Fibroblast of lung (primary cell): Measurements from ENCODE around the gene CACNA1A. TPM values are rescaled to one million over a fixed set of nuclear protein-coding genes. Genes with fewer than 3 reads are reported as not detected.

ENCODE experiments used
- DNase-seq, 2 donors: peaks; one replicate each; pipeline versions ENCODE4 v3.0.0 to v3.0.0-alpha.2; 2010; ENCODE audit warnings: low read depth in 2 of 2
- H2AFZ ChIP-seq: 2 replicates; pipeline ENCODE4 v1.5.1; 2012; ENCODE audit warnings: low read length, control low read depth, inconsistent platforms
- H3K27ac ChIP-seq: 2 replicates; pipeline ENCODE4 v1.5.1; 2011; ENCODE audit warnings: low read length, control low read depth; ENCODE audit not compliant: insufficient read depth
- H3K27me3 ChIP-seq: 2 replicates; pipeline ENCODE4 v1.5.1; 2011; ENCODE audit warnings: mild to moderate bottlenecking, low read length; ENCODE audit not compliant: control insufficient read depth, insufficient read depth
- H3K36me3 ChIP-seq: 2 replicates; pipeline ENCODE4 v1.5.1; 2011; ENCODE audit warnings: low read length; ENCODE audit not compliant: control insufficient read depth, insufficient read depth
- H3K4me1 ChIP-seq: 2 replicates; pipeline ENCODE4 v1.5.1; 2011; ENCODE audit warnings: low read length; ENCODE audit not compliant: control insufficient read depth, insufficient read depth; ENCODE audit errors: extremely low read depth
- H3K4me2 ChIP-seq: 2 replicates; pipeline ENCODE4 v1.5.1; 2011; ENCODE audit warnings: low read length, control low read depth; ENCODE audit not compliant: insufficient read depth; ENCODE audit errors: extremely low read depth
- H3K4me3 ChIP-seq, 4 experiments: fragments of 200-600 bp in 1 of 4; sonication (generic) in 1 of 4; replicated peaks in 1 of 4; 2 replicates each; pipeline ENCODE4 v1.5.1; 2011 to 2016; ENCODE audit warnings: low read length in 4 of 4, low read depth in 3 of 4, mild to moderate bottlenecking in 3 of 4, control low read depth in 2 of 4, inconsistent platforms in 1 of 4, mixed read lengths in 1 of 4; ENCODE audit not compliant: insufficient read depth in 1 of 4; ENCODE audit errors: control extremely low read depth in 1 of 4
- H3K79me2 ChIP-seq: 2 replicates; pipeline ENCODE4 v1.5.1; 2012; ENCODE audit warnings: mild to moderate bottlenecking, low read length, inconsistent platforms; ENCODE audit not compliant: control insufficient read depth, insufficient read depth
- H3K9ac ChIP-seq: 2 replicates; pipeline ENCODE4 v1.5.1; 2011; ENCODE audit warnings: mild to moderate bottlenecking, low read length, control low read depth; ENCODE audit not compliant: insufficient read depth
- H3K9me3 ChIP-seq: 2 replicates; pipeline ENCODE4 v1.5.1; 2012; ENCODE audit warnings: low read depth, low read length; ENCODE audit not compliant: control insufficient read depth, insufficient read depth
- H4K20me1 ChIP-seq: 2 replicates; pipeline ENCODE4 v1.5.1; 2011; ENCODE audit warnings: low read length; ENCODE audit not compliant: control insufficient read depth, insufficient read depth; ENCODE audit errors: extremely low read depth
- CTCF ChIP-seq, 2 donors: IDR thresholded peaks in 1 of 2; conservative IDR thresholded peaks in 1 of 2; 1 replicate in 1 of 2; 2 replicates in 1 of 2; pipeline ENCODE4 v1.5.1; 2011 to 2012; ENCODE audit warnings: low read length in 2 of 2, control low read depth in 1 of 2, inconsistent platforms in 1 of 2, low read depth in 1 of 2, mild to moderate bottlenecking in 1 of 2
- EZH2 ChIP-seq: IDR thresholded peaks from 2 replicates; pipeline ENCODE4 v1.5.1; 2012; ENCODE audit warnings: low read length, control low read depth, mild to moderate bottlenecking; ENCODE audit errors: missing control alignments
- polyA plus RNA-seq, 2 donors: library from polyadenylated mRNA; depleted of rRNA in 1 of 2; stranded (reverse) in 1 of 2; unstranded in 1 of 2; fragments of >200 nt; gene quantifications; 2 replicates each; pipeline ENCODE4 v1.2.1, GENCODE V29; 2011 to 2012; ENCODE audit warnings: missing spikeins in 1 of 2
- total RNA-seq: library from RNA; depleted of rRNA; stranded (reverse); fragments of >200 nt; gene quantifications from 2 replicates; pipeline ENCODE4 v1.2.1, GENCODE V29; 2014

Gene CACNA1A
- total and polyA plus RNA-seq, 2 donors (not counting 1 experiment from before 2014, with no cell fraction given): 0.96 to 9.7 TPM

- Histone ChIP-seq H2AFZ (peak overlapping the region; percentile 72), H3K27ac (peak overlapping the region; percentile 88), H4K20me1 (no peaks in the 10 kb centered on the region), H3K27me3 (no peaks in the 10 kb centered on the region), H3K36me3 (no peaks in the 10 kb centered on the region), H3K9ac (no peak overlapping the region), H3K9me3 (no peaks in the 10 kb centered on the region), H3K79me2 (no peaks in the 10 kb centered on the region), H3K4me2 (peak overlapping the region; percentile 92), H3K4me3 (peak overlapping the region in 2 of 4 experiments; percentile 1 to 3), H3K4me1 (peaks cover 19% of the 10 kb centered on the region)
- TF ChIP-seq EZH2 (no peak), CTCF (conservative IDR thresholded peaks at IDR 0.05 in 1 of 2, IDR thresholded peaks at IDR 0.05 in 1 of 2; ENCODE audit: low read depth in 1 of 2, low read length in 2 of 2) (no peak)
- DNase-seq: peak; percentile 79 to 89
These were observed 107.2 kb downstream of the CACNA1A start for GRCh38 chr19:13398780-13399726.

GRCh38 chr19:13398182-13398581, 108.1 kb downstream of the CACNA1A start:
- H3K27me3 ChIP-seq: no peaks in the 10 kb centered on the region
- H3K9me3 ChIP-seq: no peaks in the 10 kb centered on the region
- H3K27ac ChIP-seq: peak overlapping the region; percentile 88
- H3K4me1 ChIP-seq: peaks cover 19% of the 10 kb centered on the region
- H4K20me1 ChIP-seq: no peaks in the 10 kb centered on the region
- no peak for DNase-seq
- H3K4me2 ChIP-seq: no peak overlapping the region
- H3K79me2 ChIP-seq: no peaks in the 10 kb centered on the region
- H3K36me3 ChIP-seq: no peaks in the 10 kb centered on the region
- H3K4me3 ChIP-seq: no peak overlapping the region
- H2AFZ ChIP-seq: no peak overlapping the region
- TF ChIP-seq EZH2 (no peak), CTCF (conservative IDR thresholded peaks at IDR 0.05 in 1 of 2, IDR thresholded peaks at IDR 0.05 in 1 of 2; ENCODE audit: low read depth in 1 of 2, low read length in 2 of 2) (no peak)
- no peak overlapping the region for H3K9ac ChIP-seq

DNA sequence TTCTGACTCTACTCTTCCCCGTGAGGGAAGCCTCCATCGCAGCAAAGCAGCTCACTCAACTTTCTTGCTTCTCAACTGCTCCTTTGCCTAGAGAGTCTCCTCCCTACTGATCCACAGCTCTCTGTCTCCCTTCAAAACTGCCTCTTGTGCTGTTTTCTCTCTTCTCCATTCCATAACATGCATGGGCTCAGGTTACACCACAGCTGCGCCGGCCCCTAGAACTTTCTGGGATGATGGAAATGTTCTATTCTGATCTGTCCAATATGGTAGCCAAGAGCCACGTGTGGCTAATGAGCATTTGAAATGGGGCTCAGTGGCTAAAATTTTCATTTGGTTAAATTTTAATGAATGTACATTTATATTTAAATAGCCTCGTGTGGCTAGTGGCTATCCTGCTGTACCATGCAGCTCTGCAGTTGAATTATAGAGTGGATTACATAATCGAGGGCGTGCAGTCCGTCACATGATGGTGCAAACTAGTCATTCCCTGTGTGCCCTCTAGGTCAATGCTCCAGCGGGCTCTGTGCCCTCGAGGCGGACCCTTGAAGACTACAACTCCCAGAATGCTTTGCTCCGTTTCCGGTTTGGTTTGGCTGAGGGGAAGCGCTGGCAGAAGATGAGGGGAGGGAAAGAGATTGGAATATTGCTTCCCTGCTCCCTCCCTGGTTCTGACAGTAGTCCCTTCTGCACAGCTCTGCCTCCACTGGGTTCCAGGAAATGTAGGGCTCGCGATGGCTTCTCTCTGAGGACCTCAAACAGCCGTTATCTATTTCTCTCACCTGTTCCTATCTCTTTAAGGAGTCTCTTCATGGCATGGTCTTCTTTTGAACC, 109.8 kb downstream of the CACNA1A start:
- H3K9me3 ChIP-seq: no peaks in the 10 kb centered on the region
- no peaks in the 10 kb centered on the region for H3K79me2 ChIP-seq
- H3K4me1 ChIP-seq: peaks cover 19% of the 10 kb centered on the region
- no peaks in the 10 kb centered on the region for H3K36me3 ChIP-seq
- peak overlapping the region in 2 of 4 experiments; percentile 12 to 41 for H3K4me3 ChIP-seq
- H3K27me3 ChIP-seq: no peaks in the 10 kb centered on the region
- H3K27ac ChIP-seq: no peak overlapping the region
- peak; percentile 63 to 85 for DNase-seq
- H3K9ac ChIP-seq: no peak overlapping the region
- peak overlapping the region; percentile 23 for H3K4me2 ChIP-seq
- peak overlapping the region; percentile 54 for H2AFZ ChIP-seq
- TF ChIP-seq EZH2 (no peak), CTCF (conservative IDR thresholded peaks at IDR 0.05 in 1 of 2, IDR thresholded peaks at IDR 0.05 in 1 of 2; ENCODE audit: low read depth in 1 of 2, low read length in 2 of 2) (no peak)
- H4K20me1 ChIP-seq: no peaks in the 10 kb centered on the region
